ENCODE measurements around the gene CTNNBL1. TPM values are rescaled to one million over a fixed set of nuclear protein-coding genes. Genes with fewer than 3 reads are reported as not detected.

Gene CTNNBL1
- total RNA-seq, 2 donors from 2014 or later, result 65.9 to 102 TPM

DNA sequence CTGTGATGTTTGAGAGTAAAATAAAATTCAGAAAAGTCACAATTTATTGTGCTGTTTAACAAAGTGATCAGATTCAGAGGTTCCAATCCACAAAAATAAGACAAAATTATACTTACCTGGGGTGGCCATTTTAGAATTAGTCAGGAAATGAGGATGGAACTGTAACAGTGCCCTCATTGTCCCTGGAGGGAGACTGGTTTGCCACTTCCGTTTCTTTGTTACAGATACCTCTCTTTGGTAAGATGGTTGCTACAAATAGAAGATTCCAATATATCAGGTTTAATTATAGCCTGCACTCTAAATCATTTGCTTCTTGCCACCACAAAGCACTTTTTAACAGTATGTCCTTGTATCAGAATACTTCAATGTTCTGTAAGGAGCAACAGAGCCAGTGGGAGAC is 95.6 kb downstream of the CTNNBL1 start:
- Mint-ChIP-seq H3K9me3 (no peaks in the 10 kb centered on the region), H3K4me1 (ENCODE audit: low read depth) (no peaks in the 10 kb centered on the region), H3K27me3 (ENCODE audit: low read depth) (no peaks in the 10 kb centered on the region), H3K27ac (no peak overlapping the region), H3K36me3 (ENCODE audit: insufficient read depth in 2 of 2) (peaks cover 7 to 30% of the 10 kb centered on the region in 2 donors), H3K4me3 (no peak overlapping the region)
- ATAC-seq (replicated peaks in 1 of 2), result no peak
- DNase-seq, result no peak

DNA sequence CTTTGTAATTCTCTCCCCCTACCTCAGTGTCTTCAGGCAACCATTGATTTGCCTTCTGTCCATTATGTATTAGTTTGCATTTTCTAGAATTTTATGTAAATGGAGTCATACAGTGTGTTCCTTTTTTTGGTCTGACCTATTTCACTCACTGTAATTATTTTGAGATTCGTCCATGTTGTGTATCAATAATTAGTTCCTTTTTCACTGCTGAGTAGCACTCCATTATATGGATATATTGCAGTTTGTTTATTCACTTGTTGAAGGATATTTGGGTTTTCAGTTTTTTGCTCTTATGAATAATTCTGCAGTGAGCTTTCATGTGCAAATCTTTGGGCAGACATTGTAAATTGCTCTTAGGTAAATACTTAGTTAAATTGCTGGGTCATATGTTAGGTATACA is 97.1 kb downstream of the CTNNBL1 start:
- Mint-ChIP-seq H3K9me3 (no peaks in the 10 kb centered on the region), H3K27ac (peak overlapping the region; percentile 52), H3K36me3 (ENCODE audit: insufficient read depth in 2 of 2) (peaks cover 10 to 34% of the 10 kb centered on the region in 2 donors), H3K4me3 (no peak overlapping the region), H3K4me1 (ENCODE audit: low read depth) (no peaks in the 10 kb centered on the region), H3K27me3 (ENCODE audit: low read depth) (no peaks in the 10 kb centered on the region)
- no peak for ATAC-seq (replicated peaks in 1 of 2)
- DNase-seq, result no peak

DNA sequence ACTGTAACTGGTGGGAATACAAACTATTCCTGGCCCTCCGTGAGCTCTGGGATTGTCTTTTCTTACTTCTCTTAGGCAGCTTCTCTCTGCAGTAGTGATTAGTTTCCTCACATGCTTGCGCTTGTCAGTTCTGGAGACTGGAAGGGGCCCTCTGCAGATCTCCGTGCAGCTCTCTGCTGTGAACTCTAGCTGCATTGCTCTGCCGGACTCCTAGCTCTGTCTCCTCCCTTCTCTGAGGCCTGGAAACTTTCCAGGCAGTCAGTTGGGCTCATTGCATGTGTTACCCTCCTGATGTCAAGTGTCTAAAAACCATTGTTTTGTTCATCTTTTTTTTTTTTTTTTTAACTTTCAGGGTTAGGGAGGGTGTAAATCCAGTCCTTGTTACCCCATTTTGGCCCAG is 102.3 kb downstream of the CTNNBL1 start:
- H3K4me3 Mint-ChIP-seq, result no peak overlapping the region
- DNase-seq, result no peak
- H3K9me3 Mint-ChIP-seq, result no peaks in the 10 kb centered on the region
- H3K36me3 Mint-ChIP-seq (ENCODE audit: insufficient read depth in 2 of 2), result peaks cover 6 to 22% of the 10 kb centered on the region in 2 donors
- no peaks in the 10 kb centered on the region for H3K4me1 Mint-ChIP-seq (ENCODE audit: low read depth)
- no peak for ATAC-seq (replicated peaks in 1 of 2)
- H3K27ac Mint-ChIP-seq, result no peak overlapping the region
- H3K27me3 Mint-ChIP-seq (ENCODE audit: low read depth), result no peaks in the 10 kb centered on the region

DNA sequence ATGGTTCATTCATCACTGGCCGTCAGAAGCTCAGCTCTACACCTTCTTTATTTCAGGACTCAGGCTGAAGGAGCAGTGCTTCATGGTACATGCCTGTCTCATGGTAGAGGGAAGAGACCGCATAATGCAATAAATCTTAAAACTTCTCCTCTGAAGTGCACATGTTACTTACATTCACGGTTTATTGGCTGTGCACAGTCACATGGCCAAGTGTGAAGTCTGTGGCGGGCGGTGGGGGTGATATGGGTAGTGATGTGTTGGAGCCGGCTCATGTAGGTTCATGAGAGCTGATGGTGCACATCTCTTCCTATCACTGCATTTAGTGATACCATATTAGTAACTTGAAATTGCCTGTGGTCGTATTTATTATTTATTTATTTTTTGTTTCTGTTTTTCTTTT is 102.9 kb downstream of the CTNNBL1 start:
- no peak for DNase-seq
- ATAC-seq (replicated peaks in 1 of 2), result no peak
- peaks cover 6 to 21% of the 10 kb centered on the region in 2 donors for H3K36me3 Mint-ChIP-seq (ENCODE audit: insufficient read depth in 2 of 2)
- H3K4me3 Mint-ChIP-seq, result no peak overlapping the region
- no peaks in the 10 kb centered on the region for H3K9me3 Mint-ChIP-seq
- no peaks in the 10 kb centered on the region for H3K4me1 Mint-ChIP-seq (ENCODE audit: low read depth)
- no peaks in the 10 kb centered on the region for H3K27me3 Mint-ChIP-seq (ENCODE audit: low read depth)
- H3K27ac Mint-ChIP-seq, result no peak overlapping the region

DNA sequence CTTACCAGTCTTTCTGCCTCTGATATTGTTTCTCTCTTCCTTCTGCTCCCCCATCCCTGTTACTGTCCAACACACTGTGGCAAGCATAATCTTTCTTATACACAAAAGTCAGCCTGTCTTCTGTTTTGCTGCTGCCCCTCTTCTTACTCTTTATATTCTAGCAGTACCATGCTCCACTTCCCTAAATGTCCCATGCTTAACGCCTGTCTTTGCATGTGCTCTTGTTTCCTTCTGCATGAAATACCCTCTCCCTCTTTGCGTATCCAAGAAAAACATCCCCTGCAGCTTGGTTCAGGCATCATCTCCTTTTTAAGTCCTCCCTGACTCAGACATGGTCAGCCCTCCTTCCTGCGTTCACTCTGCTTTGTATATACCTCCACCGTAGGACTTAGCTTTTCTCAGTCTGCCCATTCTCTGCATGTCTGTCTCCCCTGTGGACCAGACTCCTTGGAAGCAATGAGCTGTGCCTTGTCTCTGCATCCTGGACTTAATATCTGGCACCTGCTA is 103.9 kb downstream of the CTNNBL1 start:
- no peaks in the 10 kb centered on the region for H3K4me1 Mint-ChIP-seq (ENCODE audit: low read depth)
- no peak overlapping the region for H3K27ac Mint-ChIP-seq
- H3K9me3 Mint-ChIP-seq, result no peaks in the 10 kb centered on the region

DNA sequence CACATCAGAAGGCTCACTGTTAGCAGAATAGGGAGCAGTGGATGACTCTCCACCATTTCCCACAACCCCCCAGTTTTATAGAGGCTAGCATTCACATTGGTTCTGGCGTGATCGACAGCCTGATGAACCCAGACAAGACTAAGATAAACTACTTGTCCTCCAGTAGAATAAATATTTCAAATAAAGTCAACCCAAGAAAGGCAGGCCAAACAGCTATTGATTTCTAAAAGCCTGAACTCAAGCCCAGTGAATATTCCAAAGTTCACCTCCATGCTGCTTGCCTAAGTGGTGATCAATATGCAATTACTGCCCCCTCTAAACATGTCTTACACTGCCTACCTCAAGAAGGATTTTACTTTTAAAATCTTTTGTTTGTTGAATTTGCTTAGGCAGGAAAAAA is 104.5 kb downstream of the CTNNBL1 start:
- no peak overlapping the region for H3K4me3 Mint-ChIP-seq
- no peak overlapping the region for H3K27ac Mint-ChIP-seq
- H3K36me3 Mint-ChIP-seq (ENCODE audit: insufficient read depth in 2 of 2), result peaks cover 6 to 21% of the 10 kb centered on the region in 2 donors
- H3K4me1 Mint-ChIP-seq (ENCODE audit: low read depth), result no peaks in the 10 kb centered on the region
- ATAC-seq (replicated peaks in 1 of 2) (no peak), DNase-seq (no peak)
- no peaks in the 10 kb centered on the region for H3K27me3 Mint-ChIP-seq (ENCODE audit: low read depth)
- no peaks in the 10 kb centered on the region for H3K9me3 Mint-ChIP-seq

More for the DNA sequence above, 103.9 kb downstream of the CTNNBL1 start:
- Mint-ChIP-seq H3K36me3 (ENCODE audit: insufficient read depth in 2 of 2) (peaks cover 4 to 16% of the 10 kb centered on the region in 2 donors), H3K4me3 (no peak overlapping the region), H3K27me3 (ENCODE audit: low read depth) (no peaks in the 10 kb centered on the region)
- ATAC-seq (replicated peaks in 1 of 2) (no peak), DNase-seq (no peak)

DNA sequence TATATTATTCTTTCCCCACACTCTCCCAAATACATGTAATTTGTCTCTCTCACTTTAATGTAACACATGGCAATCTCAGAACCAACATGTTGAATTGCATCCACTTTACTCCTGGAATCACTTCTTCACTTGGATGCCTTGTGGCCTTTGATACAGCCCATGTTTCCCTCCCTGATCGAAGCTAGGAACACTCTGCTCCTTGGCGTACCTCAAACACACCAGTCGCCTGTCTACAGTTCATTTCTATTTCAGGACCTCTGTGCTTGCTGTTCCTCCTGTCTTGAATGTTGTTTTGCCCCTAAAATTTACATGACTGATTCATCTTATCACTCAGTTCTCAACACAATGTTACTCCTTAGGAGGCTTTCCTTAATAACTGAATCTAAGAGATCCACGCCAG is 106.8 kb downstream of the CTNNBL1 start:
- H3K27ac Mint-ChIP-seq, result no peak overlapping the region
- DNase-seq, result no peak
- H3K36me3 Mint-ChIP-seq (ENCODE audit: insufficient read depth in 2 of 2), result peaks cover 4 to 19% of the 10 kb centered on the region in 2 donors
- H3K27me3 Mint-ChIP-seq (ENCODE audit: low read depth), result no peaks in the 10 kb centered on the region
- no peaks in the 10 kb centered on the region for H3K9me3 Mint-ChIP-seq
- H3K4me1 Mint-ChIP-seq (ENCODE audit: low read depth), result no peaks in the 10 kb centered on the region
- H3K4me3 Mint-ChIP-seq, result no peak overlapping the region
- no peak for ATAC-seq (replicated peaks in 1 of 2)

DNA sequence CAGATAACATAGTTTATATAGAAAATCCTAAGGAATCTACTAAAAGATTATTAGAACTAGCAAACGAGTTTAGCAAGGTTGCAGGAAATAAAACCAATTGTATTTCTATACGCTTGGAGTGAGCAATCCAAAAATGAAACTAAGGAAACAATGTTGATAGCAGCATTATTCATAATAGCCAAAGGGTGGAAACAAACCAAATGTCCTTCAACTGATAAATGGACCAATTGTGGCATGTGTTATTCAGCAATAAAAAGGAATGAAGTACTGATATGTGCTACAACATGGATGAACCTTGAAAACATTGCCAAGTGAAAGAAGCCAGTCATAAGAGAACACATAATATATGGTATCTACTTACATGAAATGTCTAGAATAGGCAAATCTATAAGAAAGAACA is 108.1 kb downstream of the CTNNBL1 start:
- Mint-ChIP-seq H3K4me3 (no peak overlapping the region), H3K4me1 (ENCODE audit: low read depth) (no peaks in the 10 kb centered on the region), H3K9me3 (no peaks in the 10 kb centered on the region), H3K36me3 (ENCODE audit: insufficient read depth in 2 of 2) (peaks cover 5 to 19% of the 10 kb centered on the region in 2 donors), H3K27ac (no peak overlapping the region), H3K27me3 (ENCODE audit: low read depth) (no peaks in the 10 kb centered on the region)
- DNase-seq (no peak), ATAC-seq (replicated peaks in 1 of 2) (no peak)

DNA sequence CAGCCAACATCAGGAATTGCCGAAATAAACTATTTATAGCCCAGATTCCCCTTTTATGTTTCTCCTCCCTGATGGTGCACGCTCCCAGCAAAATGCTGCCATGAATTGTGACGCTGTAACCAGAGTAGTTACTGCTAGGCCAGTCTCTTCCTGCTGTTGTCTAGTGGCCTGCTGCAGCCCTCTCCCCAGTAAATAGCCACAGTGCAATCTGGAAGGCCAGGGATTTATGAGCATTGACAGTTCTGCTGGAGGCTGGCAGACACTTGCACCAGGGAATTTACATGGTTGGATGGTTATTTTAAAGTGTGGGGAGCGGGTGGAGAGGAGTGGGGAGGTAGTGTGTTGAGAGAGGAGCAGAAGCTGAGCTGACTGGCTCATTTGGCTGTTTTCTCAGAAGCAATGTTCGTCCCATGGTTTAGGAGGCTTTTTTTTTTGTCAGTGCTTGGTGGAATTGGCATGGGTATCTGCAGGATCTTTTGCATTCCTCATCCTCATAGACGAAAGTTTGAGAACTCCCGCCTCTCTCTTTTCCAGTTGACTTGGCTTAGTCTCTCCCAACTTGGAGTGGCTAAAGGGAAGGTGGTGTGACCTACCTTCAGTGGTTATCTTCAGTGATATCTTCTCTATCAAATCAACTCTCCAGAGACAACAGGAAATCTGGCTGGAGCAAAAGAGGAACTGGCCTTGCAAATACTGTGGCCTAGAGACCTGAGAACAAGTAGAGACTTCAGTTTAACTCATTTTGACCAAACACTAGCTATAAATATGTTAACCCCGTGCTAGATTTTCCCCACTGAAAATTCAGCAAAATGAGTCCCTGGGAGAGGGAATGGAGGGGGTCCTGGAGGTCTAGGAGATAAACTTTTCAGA is 109.8 kb downstream of the CTNNBL1 start:
- ATAC-seq (replicated peaks in 1 of 2) (no peak), DNase-seq (no peak)
- H3K27ac Mint-ChIP-seq, result no peak overlapping the region
- no peaks in the 10 kb centered on the region for H3K4me1 Mint-ChIP-seq (ENCODE audit: low read depth)
- no peaks in the 10 kb centered on the region for H3K27me3 Mint-ChIP-seq (ENCODE audit: low read depth)
- H3K9me3 Mint-ChIP-seq, result no peaks in the 10 kb centered on the region
- H3K36me3 Mint-ChIP-seq (ENCODE audit: insufficient read depth in 2 of 2), result peaks cover 4 to 14% of the 10 kb centered on the region in 2 donors
- no peak overlapping the region for H3K4me3 Mint-ChIP-seq

DNA sequence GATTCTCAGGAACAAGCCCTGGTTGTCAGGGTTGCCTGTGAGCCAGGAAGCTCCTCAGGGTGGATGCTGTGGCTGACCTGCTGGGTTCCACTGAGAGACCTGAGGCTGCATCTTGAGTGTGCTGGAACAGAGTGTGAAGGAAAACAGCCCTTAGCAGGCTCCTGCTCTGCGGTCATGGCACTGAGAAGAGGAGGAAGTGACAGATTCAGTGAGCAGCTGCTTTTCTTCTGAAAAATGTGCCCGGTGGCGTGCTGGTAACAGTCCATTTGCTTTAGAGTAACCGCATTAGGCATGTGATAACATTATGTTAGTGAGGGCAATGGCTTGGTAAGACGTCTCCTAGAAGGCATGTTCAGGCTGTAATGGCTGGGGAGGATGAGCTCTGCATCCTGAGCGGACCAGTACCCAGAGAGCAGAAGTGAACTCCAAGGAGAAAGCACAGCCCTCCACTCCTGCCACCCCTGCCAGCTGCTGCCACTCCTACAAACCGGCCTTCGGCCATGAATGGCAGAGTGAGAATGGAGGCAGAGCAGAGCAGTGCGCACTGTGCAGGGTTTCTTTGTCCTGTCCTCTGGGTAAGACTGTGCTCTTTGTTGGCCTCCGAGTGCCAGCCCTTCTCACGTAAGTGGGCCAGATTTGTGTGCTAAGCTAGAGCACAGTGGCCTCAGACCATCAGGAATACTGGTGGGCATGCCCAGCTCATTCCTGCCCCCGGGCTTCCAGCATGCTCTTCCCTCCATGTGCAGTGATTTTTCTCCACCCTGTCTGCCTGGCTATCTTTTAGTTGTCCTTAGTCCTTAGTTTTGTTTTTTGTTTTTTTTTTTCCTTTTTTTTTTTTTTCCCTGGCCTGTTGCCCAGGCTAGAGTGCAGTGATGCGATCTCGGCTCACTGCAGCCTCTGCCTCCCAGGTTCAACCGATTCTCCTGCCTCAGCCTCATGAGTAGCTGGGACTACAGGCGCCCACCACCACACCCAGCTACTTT is 111.0 kb downstream of the CTNNBL1 start:
- H3K36me3 Mint-ChIP-seq (ENCODE audit: insufficient read depth in 2 of 2), result peaks cover 4 to 19% of the 10 kb centered on the region in 2 donors
- no peak overlapping the region for H3K27ac Mint-ChIP-seq
- DNase-seq, result no peak
- H3K4me1 Mint-ChIP-seq (ENCODE audit: low read depth), result no peaks in the 10 kb centered on the region
- H3K27me3 Mint-ChIP-seq (ENCODE audit: low read depth), result no peaks in the 10 kb centered on the region
- no peak for ATAC-seq (replicated peaks in 1 of 2)
- H3K4me3 Mint-ChIP-seq, result no peak overlapping the region
- no peaks in the 10 kb centered on the region for H3K9me3 Mint-ChIP-seq

DNA sequence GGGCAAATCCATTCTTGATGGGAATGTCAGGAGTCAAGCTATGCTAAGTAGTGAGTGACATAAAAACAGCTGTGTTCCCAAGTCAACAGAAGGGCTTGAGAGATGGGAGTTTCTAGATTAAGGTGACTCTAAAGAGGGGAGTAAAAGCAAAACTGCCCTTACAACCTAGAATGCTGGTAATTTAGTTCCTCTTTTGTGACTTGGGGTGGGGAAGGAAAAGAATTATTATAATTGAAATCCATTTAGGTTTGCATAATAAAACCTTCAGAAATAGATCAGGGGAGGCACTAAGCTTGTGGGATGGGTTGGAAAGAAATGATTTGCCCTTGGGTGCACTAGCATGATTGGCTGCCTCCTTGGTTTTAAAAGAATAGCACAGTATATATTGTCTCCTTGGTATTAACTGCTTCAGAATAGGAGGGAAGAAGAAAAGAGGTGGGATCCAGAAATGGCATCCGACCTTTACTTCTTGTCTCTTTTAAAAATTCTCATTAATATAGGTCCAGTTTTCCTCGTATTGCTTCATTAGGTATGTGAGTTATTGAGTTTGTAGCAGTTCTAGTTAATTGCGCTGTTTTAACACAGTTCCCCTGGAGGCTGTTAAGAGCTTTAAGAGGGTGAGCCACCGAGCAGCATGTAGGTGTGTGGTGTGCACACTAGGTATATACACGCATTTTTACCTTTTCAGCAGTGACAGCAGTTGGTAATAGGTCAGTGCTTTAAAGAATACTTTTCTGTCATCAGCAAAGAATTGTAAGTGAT is 113.8 kb downstream of the CTNNBL1 start:
- peaks cover 4 to 19% of the 10 kb centered on the region in 2 donors for H3K36me3 Mint-ChIP-seq (ENCODE audit: insufficient read depth in 2 of 2)
- no peak for ATAC-seq (replicated peaks in 1 of 2)
- H3K4me1 Mint-ChIP-seq (ENCODE audit: low read depth), result no peaks in the 10 kb centered on the region

DNA sequence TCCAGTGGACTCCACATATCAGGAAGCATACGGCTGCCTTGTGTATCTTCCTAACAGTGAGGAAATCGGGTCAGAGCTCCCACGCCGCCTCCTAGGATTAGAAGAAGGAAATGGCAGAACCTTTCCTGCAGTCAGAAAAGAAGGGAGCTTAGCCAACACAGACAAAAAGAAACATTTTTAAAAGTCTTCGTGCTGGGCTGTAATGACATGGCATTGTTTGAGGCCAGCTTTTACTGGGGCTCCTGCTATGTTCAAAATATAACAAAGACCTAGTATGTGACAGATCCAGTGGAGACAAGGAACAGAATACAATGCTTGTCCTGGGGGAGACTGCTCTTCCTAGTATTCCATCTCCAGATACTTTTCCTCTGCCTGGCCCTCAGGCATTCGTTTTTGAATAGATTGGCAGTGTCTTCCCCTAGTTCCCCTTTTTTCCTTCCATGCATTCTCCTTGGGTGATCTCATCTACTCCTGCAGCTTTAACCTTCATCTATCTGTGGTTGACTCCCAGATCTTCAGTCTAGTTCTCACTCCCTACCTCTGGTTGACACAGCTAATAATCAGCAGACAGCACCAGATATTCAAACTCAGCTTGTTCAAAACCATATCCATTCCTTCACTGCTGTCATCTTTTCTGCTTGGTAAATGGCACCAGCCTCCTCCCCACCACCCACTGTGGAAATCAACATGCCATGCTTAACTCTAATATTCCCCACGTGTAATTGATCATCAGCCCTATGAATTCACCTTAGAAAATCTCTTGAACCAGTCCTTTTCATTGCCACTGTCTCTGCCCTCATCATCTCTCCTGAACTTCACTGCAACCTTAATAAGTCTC is 114.6 kb downstream of the CTNNBL1 start:
- DNase-seq (no peak), ATAC-seq (replicated peaks in 1 of 2) (no peak)
- Mint-ChIP-seq H3K9me3 (no peaks in the 10 kb centered on the region), H3K4me3 (no peak overlapping the region), H3K36me3 (ENCODE audit: insufficient read depth in 2 of 2) (peaks cover 2 to 13% of the 10 kb centered on the region in 2 donors), H3K27me3 (ENCODE audit: low read depth) (no peaks in the 10 kb centered on the region), H3K4me1 (ENCODE audit: low read depth) (no peaks in the 10 kb centered on the region), H3K27ac (no peak overlapping the region)

More for the DNA sequence above, 113.8 kb downstream of the CTNNBL1 start:
- H3K27me3 Mint-ChIP-seq (ENCODE audit: low read depth), result no peaks in the 10 kb centered on the region
- H3K9me3 Mint-ChIP-seq, result no peaks in the 10 kb centered on the region
- no peak overlapping the region for H3K27ac Mint-ChIP-seq
- H3K4me3 Mint-ChIP-seq, result no peak overlapping the region
- DNase-seq, result no peak

Data from activated T-cell treated with anti-CD3 and anti-CD28 coated beads, Interleukin-2, amount 50 U/mL, for 72 hours (primary cell).